Endometrial microvascular endothelial cells (primary cell): ENCODE data around the gene SCGB1D2. TPM values are rescaled to one million over a fixed set of nuclear protein-coding genes. Genes with fewer than 3 reads are reported as not detected.
"Not testable (repeated sequence)": the region's sequence is repeated elsewhere in the genome, so short reads cannot be mapped to it uniquely, and the experiment has no call there.

Experiments used
- in situ Hi-C: cut with HindIII; loops from 2 replicates; pipeline ENCODE4 v1.10.0; 2017; ENCODE audit warnings: low sequenced_read_pairs, low pct_unique_long_range_greater_than_20kb; ENCODE audit errors: inconsistent ontology term
- total RNA-seq: library from RNA; depleted of rRNA; stranded (reverse); fragments of >200 nt; gene quantifications from one replicate; pipeline ENCODE4 v1.2.3, GENCODE V29; 2015; ENCODE audit errors: inconsistent ontology term

The SCGB1D2 gene, protein sequence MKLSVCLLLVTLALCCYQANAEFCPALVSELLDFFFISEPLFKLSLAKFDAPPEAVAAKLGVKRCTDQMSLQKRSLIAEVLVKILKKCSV
- total RNA-seq = not detected

GRCh38 chr11:62242021-62242420 lies at the start of gene SCGB1D2:
TSS of gene SCGB1D2 (plus strand) at chr11:62242239. CDS start at chr11:62242308, 69 bp downstream.
- in situ Hi-C loops = no loop called here

GRCh38 chr11:62193952-62194351 lies 48.1 kb upstream of the SCGB1D2 start:
- in situ Hi-C loops = no loop called here

GRCh38 chr11:62195010-62195409 lies 47.0 kb upstream of the SCGB1D2 start:
- in situ Hi-C loops = not testable (repeated sequence)

DNA sequence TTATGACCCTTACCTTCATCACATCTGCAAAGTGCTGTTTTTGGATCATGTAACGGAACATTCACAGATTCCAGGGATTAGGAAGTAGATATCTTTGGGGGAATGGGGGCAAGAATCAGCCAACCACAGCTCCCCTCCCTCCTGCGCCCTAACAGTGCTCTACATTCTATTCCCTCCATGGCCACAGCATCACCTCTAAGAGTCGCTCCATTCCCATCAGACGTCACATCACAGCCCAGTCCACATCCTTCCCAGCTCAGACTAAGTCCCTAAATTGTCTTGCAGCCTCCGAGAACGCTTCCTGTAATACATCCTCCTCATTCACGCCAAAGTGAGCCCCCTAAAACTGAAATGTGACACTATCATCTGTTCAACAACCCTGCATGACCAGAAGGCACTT lies 46.1 kb upstream of the SCGB1D2 start:
- in situ Hi-C loops = no loop called here

- in situ Hi-C loops = not testable (repeated sequence)
These were observed 44.6 kb upstream of the SCGB1D2 start for GRCh38 chr11:62197400-62197799.

- in situ Hi-C loops = no loop called here
These were observed 40.7 kb upstream of the SCGB1D2 start for GRCh38 chr11:62201376-62201775.

DNA sequence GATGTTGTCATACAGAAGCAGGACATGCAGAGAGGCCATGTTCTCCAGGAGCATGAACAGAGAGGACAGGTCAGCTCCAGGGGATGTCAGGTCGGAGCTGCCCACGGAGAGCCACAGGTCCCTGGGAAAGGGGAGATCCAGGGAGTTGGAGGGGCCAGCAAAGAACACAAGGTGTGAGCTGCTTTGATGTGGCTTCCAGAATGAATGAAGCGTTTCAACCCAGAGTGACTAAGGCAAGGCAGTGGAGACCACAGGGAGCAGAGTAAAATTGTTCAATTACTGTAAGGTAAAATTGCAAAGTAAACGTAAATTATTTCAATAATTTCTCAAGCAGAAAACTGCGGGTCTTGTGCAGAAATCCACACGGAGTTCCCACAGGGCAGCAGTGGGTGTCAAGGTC lies 39.1 kb upstream of the SCGB1D2 start:
- in situ Hi-C loops = no loop called here

- in situ Hi-C loops = no loop called here
These were observed 37.6 kb upstream of the SCGB1D2 start for GRCh38 chr11:62204430-62204829.

DNA sequence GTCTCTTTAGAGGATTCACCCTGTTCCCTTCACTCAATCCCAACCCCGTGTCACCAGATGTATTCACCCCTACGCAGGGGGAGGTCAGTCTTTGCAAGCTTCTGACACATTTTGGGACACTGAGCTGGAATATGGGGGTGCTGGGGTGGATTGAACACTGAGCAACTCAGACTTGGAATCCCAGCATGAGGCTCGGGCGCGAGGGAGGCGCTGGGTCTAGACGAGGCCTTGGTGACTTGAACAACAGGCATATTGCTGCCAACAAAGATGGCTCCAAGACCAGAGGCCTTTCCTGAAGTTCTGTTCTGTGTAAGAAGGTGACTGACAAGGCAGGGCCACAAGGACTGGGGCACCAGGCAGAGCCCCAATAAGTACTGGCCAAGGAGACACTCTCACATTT lies 36.6 kb upstream of the SCGB1D2 start:
- in situ Hi-C loops = no loop called here

DNA sequence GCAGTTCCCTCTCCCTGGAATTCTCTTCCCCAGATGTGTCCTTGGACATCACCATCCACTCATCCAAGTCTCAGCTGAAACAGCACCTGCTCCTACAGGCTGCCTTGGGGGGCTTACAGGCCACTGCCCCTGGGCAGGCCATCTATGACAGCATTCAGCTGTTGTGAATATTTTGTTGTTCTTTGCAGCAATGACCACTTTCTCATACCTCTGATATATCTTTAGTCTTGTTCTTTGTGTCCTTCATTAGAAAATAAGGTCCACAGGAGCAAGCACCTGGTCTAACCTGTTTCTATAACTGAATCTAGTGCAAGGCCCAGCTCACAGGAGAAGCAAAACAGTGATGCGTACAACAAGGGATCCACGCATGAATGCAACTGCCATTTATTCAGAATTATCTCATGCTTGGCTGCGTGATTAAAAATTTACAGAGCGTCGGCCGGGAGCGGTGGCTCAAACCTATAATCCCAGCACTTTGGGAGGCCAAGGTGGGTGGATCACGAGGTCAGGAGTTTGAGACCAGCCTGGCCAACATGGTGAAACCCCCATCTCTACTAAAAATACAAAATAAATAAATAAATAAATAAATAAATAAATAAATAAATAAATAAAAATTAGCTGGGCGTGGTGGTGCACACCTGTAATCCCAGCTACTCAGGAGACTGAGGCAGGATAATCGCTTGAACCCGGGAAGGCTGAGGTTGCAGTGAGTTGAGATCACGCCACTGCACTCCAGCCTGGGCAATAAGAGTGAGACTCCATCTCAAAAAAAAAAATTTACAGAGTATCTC lies 35.6 kb upstream of the SCGB1D2 start:
- in situ Hi-C loops = not testable (repeated sequence)

GRCh38 chr11:62208785-62209144 lies 33.3 kb upstream of the SCGB1D2 start:
- in situ Hi-C loops = no loop called here

DNA sequence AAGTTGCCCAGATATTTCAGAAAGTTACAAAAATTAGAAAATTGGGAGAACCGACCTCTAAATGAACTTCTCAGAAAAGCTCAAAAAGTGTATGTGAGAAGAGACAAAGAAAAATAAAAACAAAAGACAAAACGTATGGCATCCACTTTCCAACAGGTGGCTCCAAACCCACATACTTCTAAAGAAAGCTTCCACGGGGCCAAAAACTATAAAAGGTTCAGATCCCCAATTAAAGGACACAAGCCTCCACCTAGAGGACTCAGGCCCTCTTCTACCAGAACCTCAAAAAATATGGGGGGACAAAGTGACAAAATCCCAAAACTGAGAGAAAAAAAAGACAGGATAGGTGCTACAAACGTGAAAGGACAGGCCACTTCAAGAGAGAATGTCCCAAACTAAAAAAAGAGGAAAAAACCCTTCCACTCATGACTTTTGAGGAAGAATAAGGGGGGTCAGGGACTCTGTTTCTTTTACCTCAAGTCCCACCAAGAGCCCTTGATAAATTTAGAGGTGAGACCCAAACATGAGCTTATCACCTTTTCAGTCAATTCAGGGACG lies 24.8 kb upstream of the SCGB1D2 start:
- in situ Hi-C loops = no loop called here

DNA sequence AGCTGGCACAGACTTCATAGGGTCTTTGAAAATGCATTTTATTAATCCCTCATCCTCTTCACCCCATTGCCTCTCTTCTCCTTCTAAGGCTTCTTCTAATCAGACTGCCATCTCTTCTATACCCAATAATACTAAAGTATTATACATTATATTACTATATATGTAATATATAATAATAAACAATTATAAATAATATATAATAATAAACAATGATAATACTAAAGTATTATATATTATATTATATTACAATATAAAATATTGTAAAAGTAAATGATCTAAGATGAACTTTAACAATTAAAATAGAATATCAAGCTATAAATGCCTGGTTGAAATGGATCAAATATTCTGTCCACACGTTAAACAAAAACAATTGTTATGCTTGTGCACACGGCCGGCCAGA lies 20.5 kb upstream of the SCGB1D2 start:
- in situ Hi-C loops = no loop called here

DNA sequence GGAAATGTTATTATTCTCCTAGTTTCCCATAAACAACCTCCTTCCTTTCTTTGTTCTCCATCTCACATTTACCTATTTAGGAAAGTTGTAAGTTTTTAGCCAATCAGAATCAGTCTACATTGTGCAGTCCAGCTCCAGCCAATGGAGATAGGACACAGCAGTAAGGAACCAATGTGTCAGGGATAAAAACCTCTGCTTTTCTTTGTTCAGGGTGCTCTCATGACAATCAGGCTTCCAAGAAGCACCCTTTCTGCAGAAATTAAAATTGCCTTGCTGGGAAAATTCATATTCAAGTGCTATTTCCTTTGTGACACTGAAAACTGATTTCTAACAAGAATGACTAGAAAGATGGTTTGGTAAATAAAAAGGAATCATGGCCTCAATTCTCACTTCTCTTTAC lies 18.9 kb upstream of the SCGB1D2 start:
- in situ Hi-C loops = no loop called here

GRCh38 chr11:62233730-62234129 lies 8.3 kb upstream of the SCGB1D2 start:
- in situ Hi-C loops = no loop called here

DNA sequence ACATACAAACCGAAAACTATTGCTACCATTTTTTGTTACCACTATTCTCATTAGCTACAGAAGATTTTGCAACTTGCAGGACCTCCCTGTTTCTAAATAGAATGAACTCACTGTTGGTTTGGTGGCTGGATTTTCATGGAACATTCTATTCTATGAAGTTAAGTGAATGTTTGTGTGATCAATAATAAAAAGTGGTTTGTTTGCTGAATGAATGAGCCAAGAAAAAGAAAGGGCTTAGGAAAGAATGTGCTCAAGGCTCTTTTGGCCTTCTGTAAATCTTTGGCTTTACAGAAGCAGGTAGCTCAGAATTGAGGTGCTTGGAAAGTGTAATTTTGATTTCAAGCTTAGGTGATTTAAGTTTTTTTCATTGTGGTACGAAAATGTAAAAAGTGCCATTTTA lies 5.9 kb upstream of the SCGB1D2 start:
- in situ Hi-C loops = no loop called here

GRCh38 chr11:62237499-62237898 lies 4.5 kb upstream of the SCGB1D2 start:
- in situ Hi-C loops = no loop called here

- in situ Hi-C loops = no loop called here
These were observed 3.9 kb upstream of the SCGB1D2 start for GRCh38 chr11:62238151-62238550.

DNA sequence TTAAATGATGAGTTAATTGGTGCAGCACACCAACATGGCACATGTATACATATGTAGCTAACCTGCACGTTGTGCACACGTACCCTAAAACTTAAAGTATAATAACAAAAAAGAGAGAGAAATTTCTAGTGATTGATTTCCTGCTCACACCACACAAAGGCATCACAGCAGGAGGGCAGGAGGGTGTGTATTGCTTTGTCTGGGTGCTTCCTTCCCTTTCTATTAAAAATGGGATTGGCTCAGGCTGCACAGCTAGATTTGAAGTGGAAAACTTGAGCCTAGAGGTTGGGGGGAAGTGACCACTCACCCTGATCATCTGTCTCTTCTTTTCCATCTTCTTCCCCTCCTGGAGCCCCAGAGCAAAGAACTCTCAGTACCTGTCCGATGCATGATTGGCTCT lies 944 bp upstream of the SCGB1D2 start:
- in situ Hi-C loops = no loop called here

- in situ Hi-C loops = no loop called here
These were observed 3.3 kb downstream of the SCGB1D2 start for GRCh38 chr11:62245271-62245753.
